ENCODE results near the gene CARHSP1. TPM values are rescaled to one million over a fixed set of nuclear protein-coding genes. Genes with fewer than 3 reads are reported as not detected.

The CARHSP1 gene
- total and polyA plus RNA-seq, 4 donors: 68.4 to 148 (median 102) TPM

DNA sequence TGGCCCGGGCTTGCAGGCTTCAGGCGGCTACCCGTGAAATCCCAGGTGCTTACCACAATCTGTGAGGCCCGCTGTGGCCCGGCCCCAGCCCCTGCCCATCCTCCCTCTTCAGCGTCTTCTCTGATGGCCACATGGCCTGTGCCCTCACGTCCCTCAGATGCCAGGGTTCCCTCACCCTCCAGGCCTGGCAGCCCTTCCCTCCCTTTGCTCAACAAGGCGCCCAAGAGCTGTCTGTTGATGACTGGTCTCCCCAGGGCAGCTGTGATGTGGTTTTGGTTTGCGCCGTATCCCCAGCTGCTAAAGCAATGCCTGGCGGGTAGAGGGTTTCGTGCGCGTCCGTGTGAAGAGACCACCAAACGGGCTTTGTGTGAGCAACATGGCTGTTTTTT is 36.1 kb downstream of the CARHSP1 start:
- Histone ChIP-seq H3K9me3 (ENCODE audit: control insufficient read depth in 4 of 4, insufficient read depth in 3 of 4, low read length in 3 of 4) (no peaks in the 10 kb centered on the region), H3K36me3 (ENCODE audit: control insufficient read depth in 4 of 4, insufficient read depth in 4 of 4, low read length in 4 of 4) (peaks cover 0 to 32% (median 14%) of the 10 kb centered on the region in 4 donors), H3K4me3 (no peak overlapping the region), H3K27ac (ENCODE audit: low read depth in 1 of 2, low read length in 1 of 2) (no peak overlapping the region), H3K4me1 (ENCODE audit: control insufficient read depth in 5 of 5, insufficient read depth in 5 of 5, low read length in 5 of 5) (peaks cover 0 to 2% (median 0%) of the 10 kb centered on the region in 5 donors), H3K9ac (ENCODE audit: insufficient read depth in 1 of 2, low read length in 2 of 2) (no peak overlapping the region), H3K27me3 (ENCODE audit: control insufficient read depth in 3 of 3, insufficient read depth in 3 of 3, low read length in 2 of 3) (no peaks in the 10 kb centered on the region)
- ATAC-seq (ENCODE audit: insufficient read depth, low FRiP score) (no peak), DNase-seq (no peak)
- 78 to 84% methylated on average over 16 of the region's 16 CpGs for WGBS, 2 donors
- TF ChIP-seq, protein P1, sequence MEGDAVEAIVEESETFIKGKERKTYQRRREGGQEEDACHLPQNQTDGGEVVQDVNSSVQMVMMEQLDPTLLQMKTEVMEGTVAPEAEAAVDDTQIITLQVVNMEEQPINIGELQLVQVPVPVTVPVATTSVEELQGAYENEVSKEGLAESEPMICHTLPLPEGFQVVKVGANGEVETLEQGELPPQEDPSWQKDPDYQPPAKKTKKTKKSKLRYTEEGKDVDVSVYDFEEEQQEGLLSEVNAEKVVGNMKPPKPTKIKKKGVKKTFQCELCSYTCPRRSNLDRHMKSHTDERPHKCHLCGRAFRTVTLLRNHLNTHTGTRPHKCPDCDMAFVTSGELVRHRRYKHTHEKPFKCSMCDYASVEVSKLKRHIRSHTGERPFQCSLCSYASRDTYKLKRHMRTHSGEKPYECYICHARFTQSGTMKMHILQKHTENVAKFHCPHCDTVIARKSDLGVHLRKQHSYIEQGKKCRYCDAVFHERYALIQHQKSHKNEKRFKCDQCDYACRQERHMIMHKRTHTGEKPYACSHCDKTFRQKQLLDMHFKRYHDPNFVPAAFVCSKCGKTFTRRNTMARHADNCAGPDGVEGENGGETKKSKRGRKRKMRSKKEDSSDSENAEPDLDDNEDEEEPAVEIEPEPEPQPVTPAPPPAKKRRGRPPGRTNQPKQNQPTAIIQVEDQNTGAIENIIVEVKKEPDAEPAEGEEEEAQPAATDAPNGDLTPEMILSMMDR (IDR thresholded peaks at IDR 0.05; ENCODE audit: control extremely low read depth, extremely low read depth): no peak

DNA sequence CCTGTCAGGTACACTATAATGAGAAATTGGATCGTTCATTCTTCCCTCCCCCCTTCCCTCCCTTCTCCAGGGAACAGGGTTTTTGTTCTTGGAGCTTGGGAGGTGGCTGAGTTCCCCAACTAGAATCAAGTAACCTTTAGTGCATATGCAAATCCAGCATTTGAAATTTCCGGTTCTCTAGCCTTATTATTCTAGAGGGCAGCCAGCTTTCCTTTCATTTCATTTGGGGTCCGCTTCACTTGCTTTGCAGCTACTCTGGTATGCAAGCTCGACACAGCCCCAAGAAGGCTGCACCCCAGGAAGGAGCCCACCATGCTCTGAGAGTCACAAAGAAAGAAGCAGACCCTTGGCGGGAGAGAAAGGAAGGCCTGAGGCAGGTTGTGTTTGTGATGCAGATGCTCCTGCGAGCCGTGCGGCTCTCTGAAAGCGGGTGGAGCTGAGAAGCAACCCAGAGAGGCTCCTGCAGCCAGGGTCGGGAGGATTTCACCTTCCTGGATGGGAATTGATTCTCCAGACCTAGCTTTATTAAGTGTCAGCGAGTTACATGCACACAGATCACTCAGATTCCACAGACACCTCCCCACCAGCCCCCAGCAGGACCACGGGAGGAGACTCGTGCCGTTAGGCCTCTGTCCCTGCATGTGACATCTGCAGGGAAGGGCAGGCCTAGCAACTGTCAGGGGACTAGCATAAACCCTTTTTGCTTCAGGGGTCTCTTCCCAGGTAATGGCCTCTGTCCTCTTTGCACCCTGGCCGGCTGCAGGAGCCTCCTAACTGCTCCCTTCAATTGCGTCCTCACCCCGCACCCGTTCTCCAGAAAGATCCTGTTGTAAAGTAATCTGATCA is 36.7 kb downstream of the CARHSP1 start:
- Histone ChIP-seq H3K36me3 (ENCODE audit: control insufficient read depth in 4 of 4, insufficient read depth in 4 of 4, low read length in 4 of 4) (peaks cover 0 to 32% (median 14%) of the 10 kb centered on the region in 4 donors), H3K4me3 (no peak overlapping the region), H3K9ac (ENCODE audit: insufficient read depth in 1 of 2, low read length in 2 of 2) (no peak overlapping the region), H3K27me3 (ENCODE audit: control insufficient read depth in 3 of 3, insufficient read depth in 3 of 3, low read length in 2 of 3) (no peaks in the 10 kb centered on the region), H3K9me3 (ENCODE audit: control insufficient read depth in 4 of 4, insufficient read depth in 3 of 4, low read length in 3 of 4) (no peaks in the 10 kb centered on the region), H3K27ac (ENCODE audit: low read depth in 1 of 2, low read length in 1 of 2) (no peak overlapping the region), H3K4me1 (ENCODE audit: control insufficient read depth in 5 of 5, insufficient read depth in 5 of 5, low read length in 5 of 5) (peaks cover 0 to 1% (median 0%) of the 10 kb centered on the region in 5 donors)
- WGBS, 2 donors: 90 to 94% methylated on average over 18 of the region's 18 CpGs
- DNase-seq (no peak), ATAC-seq (ENCODE audit: insufficient read depth, low FRiP score) (no peak)
- TF ChIP-seq, protein P1 (IDR thresholded peaks at IDR 0.05; ENCODE audit: control extremely low read depth, extremely low read depth): no peak

DNA sequence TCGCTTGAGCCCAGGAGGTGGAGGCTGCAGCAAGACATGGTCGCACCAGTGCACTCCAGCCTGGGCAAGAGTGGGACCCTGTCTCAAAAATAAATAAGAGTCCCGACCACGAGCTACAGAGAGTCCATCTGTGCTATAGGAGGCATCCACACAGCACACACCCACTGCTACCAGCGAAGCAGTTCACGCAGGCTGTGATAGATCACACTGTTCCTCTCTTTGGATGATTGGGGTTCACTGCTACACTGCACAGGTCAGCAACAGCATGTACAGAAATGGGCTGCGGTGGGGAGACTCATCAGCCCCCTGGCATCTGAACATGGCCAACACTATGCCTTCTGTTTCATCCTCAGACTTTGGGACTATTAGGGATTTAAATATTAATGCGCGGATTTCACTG is 37.4 kb downstream of the CARHSP1 start:
- no peak overlapping the region for H3K9ac ChIP-seq (ENCODE audit: insufficient read depth in 1 of 2, low read length in 2 of 2)
- TF ChIP-seq, protein P1 (IDR thresholded peaks at IDR 0.05; ENCODE audit: control extremely low read depth, extremely low read depth): no peak
- no peaks in the 10 kb centered on the region for H3K27me3 ChIP-seq (ENCODE audit: control insufficient read depth in 3 of 3, insufficient read depth in 3 of 3, low read length in 2 of 3)
- H3K4me1 ChIP-seq (ENCODE audit: control insufficient read depth in 5 of 5, insufficient read depth in 5 of 5, low read length in 5 of 5): peaks cover 0 to 1% (median 0%) of the 10 kb centered on the region in 5 donors
- no peak for DNase-seq
- 94 to 97% methylated on average over 9 of the region's 9 CpGs for WGBS, 2 donors
- no peaks in the 10 kb centered on the region for H3K9me3 ChIP-seq (ENCODE audit: control insufficient read depth in 4 of 4, insufficient read depth in 3 of 4, low read length in 3 of 4)
- no peak overlapping the region for H3K27ac ChIP-seq (ENCODE audit: low read depth in 1 of 2, low read length in 1 of 2)
- H3K36me3 ChIP-seq (ENCODE audit: control insufficient read depth in 4 of 4, insufficient read depth in 4 of 4, low read length in 4 of 4): peaks cover 0 to 32% (median 14%) of the 10 kb centered on the region in 4 donors
- H3K4me3 ChIP-seq: no peak overlapping the region
- no peak for ATAC-seq (ENCODE audit: insufficient read depth, low FRiP score)

All from lung (tissue), 12 donors.